T47D (cell line): ENCODE measurements around the gene ZNF582.
A peak's percentile ranks its signal among the peaks of the same experiment; 100 is the strongest.
"Not testable (repeated sequence)": the region's sequence is repeated elsewhere in the genome, so short reads cannot be mapped to it uniquely, and the experiment has no call there.

Source experiments
- DNase-seq, 2 experiments: peaks; one replicate each; pipeline versions ENCODE4 v3.0.0 to v3.0.0-alpha.2; 2011 to 2012; ENCODE audit warnings: low read depth in 1 of 2, low spot score in 1 of 2
- JUND ChIP-seq: IDR thresholded peaks from 2 replicates; pipeline ENCODE4 v1.6.1; 2012; ENCODE audit warnings: low read depth
- in situ Hi-C: cut with HindIII; loops from 2 replicates; pipeline ENCODE4 v1.10.0; 2016; ENCODE audit warnings: low sequenced_read_pairs, low pct_unique_long_range_greater_than_20kb

Gene ZNF582

GRCh38 chr19:56341948-56342347 lies 51.4 kb downstream of the ZNF582 start:
- no peak for TF ChIP-seq JUND
- in situ Hi-C loops, result no loop called here
- DNase-seq, result no peak

GRCh38 chr19:56339031-56339430 lies 54.3 kb downstream of the ZNF582 start:
- in situ Hi-C loops, result not testable (repeated sequence)
- DNase-seq, result peak in 1 of 2 experiments; percentile 18

GRCh38 chr19:56337077-56337476 lies 56.3 kb downstream of the ZNF582 start:
- in situ Hi-C loops, DNase-seq: not testable (repeated sequence)

- DNase-seq, in situ Hi-C loops: not testable (repeated sequence)
These were observed 58.0 kb downstream of the ZNF582 start for GRCh38 chr19:56335371-56335770.

- peak; percentile 38 to 85 for DNase-seq
- in situ Hi-C loops, result no loop called here
- TF ChIP-seq JUND, result no peak
These were observed 59.8 kb downstream of the ZNF582 start for GRCh38 chr19:56333506-56333905.
